GM12873 (cell line): Measurements from ENCODE around the gene CTRB1.

Source experiments
- CTCF ChIP-seq: IDR thresholded peaks from 2 replicates; pipeline ENCODE4 v1.5.1; 2012; ENCODE audit warnings: low read depth, mild to moderate bottlenecking, moderate library complexity, low read length, control low read depth; ENCODE audit not compliant: insufficient read depth; ENCODE audit errors: missing control alignments

CTRB1 gene

GRCh38 chr16:75263963-75264445 is 45.2 kb downstream of the CTRB1 start:
- no peak for TF ChIP-seq CTCF

GRCh38 chr16:75264457-75264998 is 45.7 kb downstream of the CTRB1 start:
- no peak for TF ChIP-seq CTCF

GRCh38 chr16:75264999-75265910 is 46.5 kb downstream of the CTRB1 start:
- no peak for TF ChIP-seq CTCF

GRCh38 chr16:75265911-75266701 is 47.3 kb downstream of the CTRB1 start:
- no peak for TF ChIP-seq CTCF

- no peak for TF ChIP-seq CTCF
Measured at GRCh38 chr16:75266738-75267630, 48.2 kb downstream of the CTRB1 start.

GRCh38 chr16:75267631-75268264 is 49.0 kb downstream of the CTRB1 start:
- no peak for TF ChIP-seq CTCF
